Body of pancreas (tissue), 4 donors: ENCODE data around the gene PRDM15. TPM values are rescaled to one million over a fixed set of nuclear protein-coding genes. Genes with fewer than 3 reads are reported as not detected.
A peak's percentile ranks its signal among the peaks of the same experiment; 100 is the strongest.

Experiments
- ATAC-seq: fragments of 150-250 bp; one replicate; pipeline ENCODE4 v1.9.1; 2016
- DNase-seq, 4 donors: peaks; one replicate each; pipeline ENCODE4 v3.0.0-alpha.2; 2019
- H3K27ac ChIP-seq, 4 donors: fragments of 200-600 bp; sonication (generic); 1 replicate in 3 of 4; 2 replicates in 1 of 4; pipeline versions ENCODE4 v1.5.1 to v1.6.1; 2016 to 2019; ENCODE audit warnings: mild to moderate bottlenecking in 1 of 4, mixed read lengths in 1 of 4, moderate library complexity in 1 of 4
- H3K27me3 ChIP-seq, 2 donors: fragments of 200-600 bp; sonication (generic); one replicate each; pipeline ENCODE4 v1.6.0; 2016; ENCODE audit warnings: mild to moderate bottlenecking in 1 of 2
- H3K36me3 ChIP-seq, 2 donors: fragments of 200-600 bp; sonication (generic); replicated peaks in 1 of 2; 2 replicates each; pipeline ENCODE4 v1.5.1; 2016; ENCODE audit warnings: low read depth in 2 of 2; ENCODE audit not compliant: insufficient read depth in 1 of 2
- H3K4me1 ChIP-seq: fragments of 200-600 bp; sonication (generic); one replicate; pipeline ENCODE4 v1.6.0; 2016
- H3K4me3 ChIP-seq, 2 donors: fragments of 200-600 bp; sonication (generic); 1 replicate in 1 of 2; 2 replicates in 1 of 2; pipeline ENCODE4 v1.5.1; 2016 to 2019
- H3K9me3 ChIP-seq, 3 donors: fragments of 200-600 bp; sonication (generic); 1 replicate in 2 of 3; 2 replicates in 1 of 3; pipeline ENCODE4 v1.5.1; 2016
- CTCF ChIP-seq, 7 experiments: fragments of 450-650 bp in 4 of 7; fragments of 200-600 bp in 3 of 7; sonication (generic) in 3 of 7; IDR thresholded peaks; one replicate each; pipeline ENCODE4 v1.5.1; 2016 to 2019; ENCODE audit warnings: antibody characterized with exemption in 7 of 7
- POLR2A ChIP-seq, 3 donors: fragments of 450-650 bp; IDR thresholded peaks; one replicate each; pipeline ENCODE4 v1.6.1; 2016; ENCODE audit warnings: antibody characterized with exemption in 3 of 3, mild to moderate bottlenecking in 2 of 3
- WGBS, 2 donors: methylation state at CpG; one replicate each; pipeline ENCODE4 v1.1.5; 2017; 5-methylcytosine and 5-hydroxymethylcytosine counted together
- intact Hi-C: fragments of 100-400 bp; cut with DNase I; formaldehyde crosslinking; loops from one replicate; pipeline ENCODE4 v1.15.1; 2023
- total RNA-seq, 2 donors: library from RNA; depleted of rRNA; stranded (reverse); fragments of >200 nt; gene quantifications; one replicate each; pipeline ENCODE4 v1.1.0, GENCODE V29; 2016

Gene PRDM15
- total RNA-seq, 2 donors from 2014 or later: 3.1 to 6.9 TPM

GRCh38 chr21:41819236-41819855 is 59.8 kb downstream of the PRDM15 start:
- peaks cover 7% of the 10 kb centered on the region for H3K4me1 ChIP-seq
- H3K36me3 ChIP-seq: peaks cover 0 to 3% of the 10 kb centered on the region in 2 donors
- H3K4me3 ChIP-seq: no peak overlapping the region
- H3K27me3 ChIP-seq: no peaks in the 10 kb centered on the region
- no peak for ATAC-seq
- intact Hi-C loops: loop anchor here (5.0 kb wide), 1 partner anchor 298 kb away; no protein-coding TSS in a partner anchor
- no peak overlapping the region for H3K27ac ChIP-seq
- 91 to 94% methylated on average over 25 to 26 of the region's 26 CpGs for WGBS, 2 donors
- TF ChIP-seq POLR2A (IDR thresholded peaks at IDR 0.05) (no peak), CTCF (IDR thresholded peaks at IDR 0.05) (no peak)
- no peak for DNase-seq
- no peaks in the 10 kb centered on the region for H3K9me3 ChIP-seq

- H3K36me3 ChIP-seq: peaks cover 0 to 5% of the 10 kb centered on the region in 2 donors
- WGBS, 2 donors: 88 to 94% methylated on average over 24 of the region's 24 CpGs
- DNase-seq (no peak), ATAC-seq (no peak)
- TF ChIP-seq CTCF (IDR thresholded peaks at IDR 0.05) (no peak), POLR2A (IDR thresholded peaks at IDR 0.05) (no peak)
- no peak overlapping the region for H3K4me3 ChIP-seq
- peaks cover 7% of the 10 kb centered on the region for H3K4me1 ChIP-seq
- H3K27ac ChIP-seq: no peak overlapping the region
- no peaks in the 10 kb centered on the region for H3K9me3 ChIP-seq
- intact Hi-C loops: loop anchor here (5.0 kb wide), 1 partner anchor 299 kb away; no protein-coding TSS in a partner anchor
- no peaks in the 10 kb centered on the region for H3K27me3 ChIP-seq
Observed at GRCh38 chr21:41817877-41818855, 61.0 kb downstream of the PRDM15 start.

GRCh38 chr21:41817228-41817627 is 61.9 kb downstream of the PRDM15 start:
- 3% methylated on average over 3 of the region's 3 CpGs for WGBS, 2 donors
- peak overlapping the region in 1 of 4 donors; percentile 4 for H3K27ac ChIP-seq
- H3K36me3 ChIP-seq: peaks cover 0 to 5% of the 10 kb centered on the region in 2 donors
- DNase-seq: peak; percentile 65 to 79 (median 74)
- H3K4me3 ChIP-seq: no peak overlapping the region
- no peaks in the 10 kb centered on the region for H3K27me3 ChIP-seq
- TF ChIP-seq POLR2A (IDR thresholded peaks at IDR 0.05) (no peak), CTCF (IDR thresholded peaks at IDR 0.05) (peak; percentile 40 to 86 (median 65))
- intact Hi-C loops: loop anchor here (5.0 kb wide), 1 partner anchor 300 kb away; no protein-coding TSS in a partner anchor
- H3K4me1 ChIP-seq: peaks cover 7% of the 10 kb centered on the region
- no peaks in the 10 kb centered on the region for H3K9me3 ChIP-seq
- ATAC-seq: peak; percentile 82

- Histone ChIP-seq H3K4me3 (no peak overlapping the region), H3K4me1 (peaks cover 7% of the 10 kb centered on the region), H3K36me3 (peaks cover 0 to 5% of the 10 kb centered on the region in 2 donors), H3K27me3 (no peaks in the 10 kb centered on the region), H3K9me3 (no peaks in the 10 kb centered on the region), H3K27ac (peak overlapping the region in 1 of 4 donors; percentile 4)
- 6 to 7% methylated on average over 12 of the region's 12 CpGs for WGBS, 2 donors
- intact Hi-C loops: loop anchor here (5.0 kb wide), 1 partner anchor 301 kb away; no protein-coding TSS in a partner anchor
- DNase-seq (peak; percentile 70 to 78 (median 72)), ATAC-seq (peak; percentile 88)
- TF ChIP-seq CTCF (IDR thresholded peaks at IDR 0.05): peak; percentile 40 to 80 (median 74)
- TF ChIP-seq POLR2A (IDR thresholded peaks at IDR 0.05): no peak
Observed at GRCh38 chr21:41816583-41817165, 62.5 kb downstream of the PRDM15 start.
